ENCODE data around the gene FST. TPM values are rescaled to one million over a fixed set of nuclear protein-coding genes. Genes with fewer than 3 reads are reported as not detected.

The FST gene
- total RNA-seq, 6 donors from 2014 or later: 1.7 to 9.4 (median 3.8) TPM

GRCh38 chr5:53508125-53508524 is 27.7 kb downstream of the FST start:
- no peak for ATAC-seq (ENCODE audit: low FRiP score in 2 of 2)
- H3K4me1 ChIP-seq: no peaks in the 10 kb centered on the region
- H3K27ac ChIP-seq: no peak overlapping the region
- WGBS, 2 donors: 88 to 100% methylated on average over 3 of the region's 3 CpGs
- DNase-seq: no peak
- TF ChIP-seq POLR2A (IDR thresholded peaks at IDR 0.05) (no peak), POLR2AphosphoS5 (IDR thresholded peaks at IDR 0.05) (no peak), EP300 (IDR thresholded peaks at IDR 0.05) (no peak), CTCF (IDR thresholded peaks at IDR 0.05) (no peak)
- H3K27me3 ChIP-seq: no peaks in the 10 kb centered on the region
- no peak overlapping the region for H3K4me3 ChIP-seq
- peaks cover 0 to 18% (median 8%) of the 10 kb centered on the region in 4 donors for H3K9me3 ChIP-seq
- H3K36me3 ChIP-seq: no peaks in the 10 kb centered on the region

GRCh38 chr5:53512539-53512938 is 32.1 kb downstream of the FST start:
- no peaks in the 10 kb centered on the region for H3K36me3 ChIP-seq
- peaks cover 0 to 18% (median 8%) of the 10 kb centered on the region in 4 donors for H3K9me3 ChIP-seq
- no peak for DNase-seq
- no peak overlapping the region for H3K27ac ChIP-seq
- TF ChIP-seq CTCF (IDR thresholded peaks at IDR 0.05): no peak
- no peak for TF ChIP-seq EP300 (IDR thresholded peaks at IDR 0.05)
- TF ChIP-seq POLR2A (IDR thresholded peaks at IDR 0.05): no peak
- no peak for TF ChIP-seq POLR2AphosphoS5 (IDR thresholded peaks at IDR 0.05)
- H3K4me3 ChIP-seq: no peak overlapping the region
- ATAC-seq (ENCODE audit: low FRiP score in 2 of 2): no peak
- no peaks in the 10 kb centered on the region for H3K27me3 ChIP-seq
- H3K4me1 ChIP-seq: no peaks in the 10 kb centered on the region

- 73 to 81% methylated on average over 6 of the region's 6 CpGs for WGBS, 2 donors
- Histone ChIP-seq H3K4me1 (no peaks in the 10 kb centered on the region), H3K27ac (no peak overlapping the region), H3K36me3 (no peaks in the 10 kb centered on the region), H3K9me3 (peaks cover 0 to 9% (median 0%) of the 10 kb centered on the region in 4 donors), H3K4me3 (no peak overlapping the region), H3K27me3 (no peaks in the 10 kb centered on the region)
- no peak for TF ChIP-seq POLR2AphosphoS5 (IDR thresholded peaks at IDR 0.05)
- TF ChIP-seq POLR2A (IDR thresholded peaks at IDR 0.05): no peak
- no peak for TF ChIP-seq EP300 (IDR thresholded peaks at IDR 0.05)
- no peak for TF ChIP-seq CTCF (IDR thresholded peaks at IDR 0.05)
- DNase-seq (no peak), ATAC-seq (ENCODE audit: low FRiP score in 2 of 2) (no peak)
These were observed 35.6 kb downstream of the FST start for GRCh38 chr5:53515988-53516387.

- Histone ChIP-seq H3K4me3 (no peak overlapping the region), H3K9me3 (peaks cover 0 to 4% (median 2%) of the 10 kb centered on the region in 4 donors), H3K27me3 (no peaks in the 10 kb centered on the region), H3K4me1 (no peaks in the 10 kb centered on the region), H3K27ac (no peak overlapping the region), H3K36me3 (no peaks in the 10 kb centered on the region)
- ATAC-seq (ENCODE audit: low FRiP score in 2 of 2) (no peak), DNase-seq (no peak)
- no peak for TF ChIP-seq POLR2AphosphoS5 (IDR thresholded peaks at IDR 0.05)
- TF ChIP-seq POLR2A (IDR thresholded peaks at IDR 0.05): no peak
- no peak for TF ChIP-seq CTCF (IDR thresholded peaks at IDR 0.05)
- no peak for TF ChIP-seq EP300 (IDR thresholded peaks at IDR 0.05)
These were observed 40.4 kb downstream of the FST start for GRCh38 chr5:53520813-53521212.

Other genes with a start within 250 kb of the FST start
- gene NDUFS4, start 80.0 kb downstream of the FST start, total RNA-seq: 10 to 100 TPM; 19.9 to 68.5 (median 51.5) TPM